HG03025 (cell line): ENCODE measurements around the gene TOM1.

Experiments used
- ATAC-seq: cut with Tn5 transposase; IDR thresholded peaks from one replicate; pipeline ENCODE4 v1.9.1; 2021; ENCODE audit warnings: mild to moderate bottlenecking, moderate library complexity; ENCODE audit not compliant: unreplicated experiment, low FRiP score

TOM1 gene

DNA sequence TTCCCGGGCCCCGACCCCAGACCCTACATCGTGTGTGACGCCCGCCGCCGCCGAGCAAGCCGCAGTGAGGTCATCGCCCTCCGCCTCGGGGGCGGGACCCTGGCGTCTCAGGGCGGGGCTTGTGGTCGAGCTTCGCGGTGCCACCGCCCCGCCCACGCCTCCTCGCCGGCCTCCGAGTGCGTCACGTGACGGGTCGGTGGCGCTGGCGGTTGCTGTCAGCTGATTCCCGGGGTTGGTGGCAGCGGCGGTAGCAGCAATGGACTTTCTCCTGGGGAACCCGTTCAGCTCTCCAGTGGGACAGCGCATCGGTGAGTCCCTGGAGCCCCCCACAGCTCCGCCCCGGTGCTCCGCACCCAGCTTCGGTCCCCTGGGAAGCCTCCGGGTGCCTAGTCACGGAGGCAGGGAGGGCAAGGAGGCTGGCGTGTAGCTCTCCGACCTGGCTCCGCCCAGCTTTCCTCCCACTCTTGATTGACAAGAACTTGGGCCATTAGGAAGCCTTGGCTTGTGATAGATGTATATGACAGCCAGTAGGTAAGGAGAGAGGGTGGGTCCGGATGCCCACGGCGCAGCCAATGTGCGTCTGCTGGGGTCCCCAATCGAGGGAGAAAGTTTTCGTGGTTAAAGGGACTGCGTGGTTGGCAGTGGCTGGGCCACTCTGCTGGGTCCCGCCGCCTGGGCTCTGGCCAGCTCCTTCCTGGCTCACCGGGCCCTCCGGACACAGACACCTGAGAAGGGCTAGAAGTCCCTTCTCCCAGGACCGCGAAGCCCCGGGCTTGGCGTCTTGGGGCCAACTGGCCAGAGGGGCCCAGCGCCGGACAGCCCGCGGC lies at the start of gene TOM1:
Gene TOM1, plus strand, starts transcription at position 222 of the 827 bp plus-strand sequence. Its CDS starts 35 bp downstream, at position 257.
- ATAC-seq, result peak; percentile 89

DNA sequence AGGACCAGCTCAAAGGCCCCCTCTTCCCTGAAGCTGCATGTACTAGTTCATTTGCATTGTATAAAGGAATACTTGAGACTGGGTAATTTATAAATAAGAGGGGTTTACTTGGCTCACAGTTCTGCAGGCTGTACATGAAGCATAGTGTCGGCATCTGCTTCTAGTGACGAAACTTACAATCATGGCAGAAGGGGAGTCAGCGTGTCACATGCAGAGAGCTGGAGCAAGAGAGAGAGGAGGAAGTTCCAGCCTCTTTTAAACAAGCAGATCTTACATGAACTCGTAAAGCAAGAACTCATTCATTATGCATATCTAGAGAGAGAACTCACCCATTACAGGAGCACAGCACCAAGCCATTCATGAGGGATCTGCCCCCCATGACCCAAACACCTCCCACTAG lies 49.5 kb upstream of the TOM1 start:
- ATAC-seq, result no peak

DNA sequence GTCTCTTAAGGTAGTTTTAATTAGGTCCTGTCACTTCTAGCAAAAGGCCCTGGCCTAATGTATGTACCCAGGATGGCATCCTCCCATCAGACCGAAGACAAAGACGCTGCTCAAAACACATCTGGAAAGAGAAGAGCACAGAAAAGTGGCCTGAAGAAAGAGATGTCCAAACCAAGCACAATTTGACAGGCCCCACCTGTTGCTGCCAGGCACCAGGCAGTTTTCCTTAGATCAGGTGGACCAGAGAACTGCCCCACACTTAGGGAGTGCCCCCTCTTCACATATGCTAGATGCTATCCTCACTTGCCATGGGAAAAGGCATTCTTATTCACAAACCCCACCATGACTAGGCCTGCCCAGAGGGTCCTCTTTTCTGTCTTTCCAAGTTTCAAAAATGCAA lies 45.7 kb upstream of the TOM1 start:
- ATAC-seq, result no peak

DNA sequence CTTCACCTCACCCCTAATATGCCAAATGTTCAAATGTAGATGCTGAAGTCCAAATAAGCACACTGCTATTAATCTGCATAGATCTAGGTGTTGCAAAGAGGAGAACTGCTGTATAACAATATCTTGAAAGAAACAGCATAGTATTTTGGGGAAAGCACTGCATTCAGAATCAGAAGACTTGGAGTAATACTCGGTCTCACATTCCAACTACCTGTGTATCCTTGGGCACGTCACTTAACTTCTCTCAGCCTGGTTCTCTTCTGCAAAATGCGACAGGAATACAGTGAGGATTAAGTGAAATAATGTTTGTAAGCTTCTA lies 42.7 kb upstream of the TOM1 start:
- peak; percentile 7 for ATAC-seq

DNA sequence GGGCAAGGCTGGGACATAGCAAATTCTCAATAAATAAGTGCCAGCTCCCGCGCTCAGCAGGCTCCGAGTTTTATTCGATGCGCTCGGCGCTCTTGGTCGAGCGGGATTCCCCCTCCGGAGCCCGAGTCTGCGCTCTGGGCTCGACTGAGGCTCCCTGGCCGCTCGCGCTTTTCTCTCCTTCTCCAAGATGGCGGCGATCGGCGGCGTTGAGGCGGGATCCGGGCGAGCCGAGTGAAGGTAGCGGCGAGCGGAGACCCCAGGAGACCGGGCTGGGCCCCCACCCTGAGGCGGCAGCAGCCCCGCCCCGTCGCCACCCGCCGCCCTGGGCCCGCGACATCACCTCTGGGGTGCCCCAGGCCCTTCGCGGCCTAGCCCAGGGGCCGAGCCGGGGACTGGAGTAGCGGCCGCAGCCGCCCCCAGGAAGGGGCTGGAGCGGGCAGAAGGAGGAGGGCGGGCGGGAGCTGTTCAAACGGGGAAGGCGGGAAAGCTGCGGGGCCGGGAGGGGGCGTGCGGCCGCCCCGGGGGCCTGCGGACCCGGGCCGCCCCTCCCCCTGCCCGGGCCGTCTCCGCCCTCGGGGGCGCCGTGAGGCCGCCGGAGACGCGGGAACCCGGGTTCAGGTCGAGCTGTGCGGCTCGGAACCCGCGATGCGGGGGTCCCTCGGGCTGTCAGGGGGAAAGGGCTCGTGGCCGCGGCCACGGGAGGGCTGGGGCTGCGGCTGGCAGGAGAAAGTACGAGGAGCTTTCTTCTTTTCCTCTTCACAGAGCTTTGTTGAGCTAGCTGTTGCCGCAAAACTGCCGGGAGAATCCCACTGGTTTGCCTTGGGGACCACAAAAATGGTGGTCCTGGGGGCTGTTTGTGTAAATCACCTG lies 42.1 kb upstream of the TOM1 start, which contains the start of gene HMGXB4:
Gene HMGXB4, plus strand, starts transcription at position 173 of the 870 bp plus-strand sequence. CDS start 4,898 bp downstream, outside the sequence.
- peak; percentile 82 for ATAC-seq

DNA sequence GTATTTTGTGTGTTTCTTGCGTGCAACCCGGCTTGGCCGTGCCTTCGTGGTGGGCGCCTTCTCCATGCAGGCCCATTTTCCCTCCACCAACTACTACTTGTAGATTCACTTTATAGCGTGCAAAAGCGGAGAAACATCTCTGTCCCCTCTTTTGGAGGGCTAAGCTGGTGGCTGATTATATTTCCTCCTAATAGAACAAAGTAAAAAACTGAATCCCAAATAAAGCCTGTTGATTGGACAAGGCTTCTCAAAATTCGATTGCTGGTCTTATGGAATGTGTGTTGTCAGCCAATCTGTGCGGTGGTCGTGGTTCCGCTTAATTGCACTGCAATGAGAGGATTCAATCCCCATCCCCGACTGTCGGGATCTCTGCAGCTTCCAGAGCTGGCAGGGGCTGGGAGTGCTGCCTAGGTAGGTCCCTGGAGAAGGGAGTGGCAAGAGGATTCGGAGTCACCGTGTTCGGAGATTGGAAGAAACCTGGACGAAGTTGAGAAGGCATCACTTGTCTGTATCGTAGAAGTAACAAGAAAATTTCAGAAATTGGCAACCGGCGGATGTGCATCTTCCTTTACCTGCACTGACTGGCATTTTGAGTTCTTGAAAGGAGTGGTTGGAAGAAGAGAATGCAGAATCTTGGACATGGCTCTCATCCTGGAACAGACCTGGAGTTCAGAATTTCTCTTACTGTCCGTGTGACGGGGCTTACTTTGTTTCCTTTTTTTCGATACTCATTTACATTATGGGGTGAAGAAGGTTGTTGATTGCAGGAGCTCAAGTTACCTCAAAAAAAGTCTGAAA lies 41.3 kb upstream of the TOM1 start:
- ATAC-seq, result peak; percentile 3

DNA sequence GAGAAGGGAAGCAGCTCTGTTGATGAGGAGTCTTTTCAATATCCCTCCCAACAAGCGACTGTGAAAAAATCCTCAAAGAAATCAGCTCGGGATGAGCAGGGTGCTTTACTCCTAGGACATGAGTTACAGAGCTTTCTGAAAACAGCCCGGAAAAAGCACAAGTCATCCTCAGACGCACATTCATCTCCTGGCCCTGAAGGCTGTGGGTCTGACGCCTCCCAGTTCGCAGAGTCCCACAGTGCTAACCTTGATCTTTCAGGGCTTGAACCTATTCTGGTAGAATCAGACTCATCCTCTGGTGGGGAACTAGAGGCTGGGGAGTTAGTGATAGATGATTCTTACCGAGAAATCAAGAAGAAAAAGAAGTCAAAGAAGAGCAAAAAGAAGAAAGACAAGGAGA lies 34.7 kb upstream of the TOM1 start:
- no peak for ATAC-seq

DNA sequence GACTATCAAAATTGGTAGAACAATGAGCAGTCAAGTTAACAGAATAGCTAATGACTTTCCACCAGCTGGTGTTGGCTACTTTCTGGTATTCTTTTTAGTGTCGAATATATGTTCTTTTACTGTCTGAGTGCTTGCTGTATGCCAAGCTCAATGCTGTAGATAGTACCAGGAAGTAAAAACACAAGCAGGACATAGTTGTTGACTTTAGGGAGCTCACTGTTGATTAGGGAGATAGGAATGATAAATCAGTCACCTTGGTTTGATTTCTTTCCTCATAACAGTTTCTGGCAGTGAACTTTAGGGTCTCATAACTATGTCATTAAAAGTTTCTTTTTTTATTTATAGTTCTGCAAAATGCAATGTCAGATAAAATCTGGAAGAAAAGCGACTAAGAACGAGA lies 33.4 kb upstream of the TOM1 start:
- no peak for ATAC-seq

DNA sequence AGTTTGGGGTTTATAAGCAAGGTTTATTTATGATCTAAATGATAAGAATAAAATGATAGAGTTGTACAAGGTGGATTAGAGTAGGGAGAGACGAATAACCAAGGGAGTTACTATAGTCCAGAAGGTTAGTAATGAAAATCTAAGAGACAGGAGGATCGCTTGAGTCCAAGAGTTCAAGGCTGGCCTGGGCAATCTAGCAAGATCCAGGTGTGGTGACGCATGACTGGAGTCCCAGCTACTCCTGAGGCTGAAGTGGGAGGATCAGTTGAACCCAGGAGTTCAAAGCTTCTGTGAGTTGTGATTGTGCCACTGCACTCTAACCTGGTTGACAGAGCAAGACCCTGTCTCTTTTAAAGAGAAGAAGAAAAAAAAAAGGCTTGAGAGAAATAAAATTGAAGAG lies 30.1 kb upstream of the TOM1 start:
- ATAC-seq, result no peak

DNA sequence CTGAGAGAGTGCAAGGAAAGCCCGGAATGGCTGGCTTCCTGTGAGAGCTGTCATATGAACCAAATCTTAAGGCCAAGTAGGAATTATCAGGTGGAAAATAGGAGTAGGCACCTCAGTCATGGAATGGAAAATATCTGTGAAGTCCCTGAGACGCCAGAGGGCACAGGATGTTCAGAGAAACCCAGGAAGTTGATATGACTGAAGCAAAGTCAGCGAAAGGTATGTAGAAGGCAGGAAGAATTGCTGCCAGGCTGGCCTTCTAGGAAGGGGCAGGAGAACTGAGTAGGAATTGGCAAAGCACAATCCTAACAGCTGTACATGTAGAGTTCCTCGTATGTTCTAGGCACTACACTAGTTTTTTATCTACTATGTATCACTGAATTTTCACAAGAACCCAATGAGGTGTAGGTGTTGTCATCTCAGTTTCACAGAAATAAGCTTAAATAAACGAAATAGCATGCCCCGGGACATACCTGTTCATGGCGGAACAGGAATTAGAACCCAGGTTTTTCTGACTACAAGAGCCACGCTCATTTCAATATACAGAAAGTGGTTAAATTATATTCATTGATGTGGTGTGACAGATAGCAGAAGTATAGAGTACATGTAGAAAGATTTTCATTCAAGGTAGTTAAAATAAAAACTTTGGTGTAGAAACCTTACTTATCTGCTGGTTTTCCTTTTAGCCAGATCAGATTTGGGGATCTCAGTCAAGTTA lies 25.4 kb upstream of the TOM1 start:
- ATAC-seq, result no peak

DNA sequence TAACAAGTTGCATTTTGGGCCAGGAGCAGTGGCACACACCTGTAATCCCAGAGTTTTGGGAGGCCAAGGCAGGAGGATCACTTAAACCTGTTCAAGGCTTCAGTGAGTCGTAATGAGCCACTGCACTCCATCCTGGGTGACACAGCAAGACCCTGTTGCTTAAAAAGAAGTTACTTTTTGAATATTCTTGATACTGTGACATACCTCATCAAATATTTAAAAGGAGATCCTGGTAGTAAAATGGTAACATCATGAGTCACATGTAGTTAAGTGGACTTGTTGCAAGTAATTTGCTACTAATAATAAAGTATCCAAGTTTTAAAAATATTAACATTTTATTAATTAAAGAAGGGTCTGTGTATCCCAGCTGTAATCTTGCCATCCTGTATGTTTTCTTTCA lies 24.1 kb upstream of the TOM1 start:
- ATAC-seq, result no peak

DNA sequence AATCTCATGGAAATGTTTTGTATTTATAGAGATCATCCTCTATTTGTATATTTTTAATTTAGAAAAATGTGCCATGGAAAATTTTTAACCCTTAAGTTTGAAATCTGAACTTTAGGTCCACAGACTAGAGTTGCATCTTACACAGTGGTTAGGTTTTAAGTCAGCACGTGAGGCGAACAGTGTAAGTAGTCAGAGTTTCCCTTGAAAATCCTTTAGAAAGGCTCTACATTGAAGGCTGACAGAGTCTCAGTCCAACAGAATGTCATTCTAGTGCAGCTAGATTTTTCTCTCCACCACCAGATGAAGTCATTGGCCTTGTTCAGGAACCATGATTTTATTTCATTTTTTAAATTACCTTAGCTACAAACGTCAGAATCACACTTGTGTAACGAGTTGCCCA lies 23.7 kb upstream of the TOM1 start:
- no peak for ATAC-seq

DNA sequence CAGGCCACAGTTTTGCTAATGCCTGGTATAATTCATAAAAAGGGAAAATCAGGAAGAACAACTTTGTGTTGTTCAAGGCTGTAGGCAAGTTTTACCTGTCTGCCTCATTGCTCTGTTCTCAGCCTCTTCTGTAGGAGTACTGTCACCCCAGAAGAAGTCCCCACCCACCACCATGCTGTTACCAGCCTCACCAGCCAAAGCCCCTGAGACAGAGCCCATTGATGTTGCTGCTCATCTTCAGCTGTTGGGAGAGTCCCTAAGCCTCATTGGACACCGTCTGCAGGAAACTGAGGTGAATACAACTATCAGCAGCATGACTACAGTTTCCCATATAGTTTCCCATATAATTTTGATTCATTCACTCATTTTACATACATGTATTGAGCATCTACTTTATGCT lies 11.6 kb upstream of the TOM1 start:
- no peak for ATAC-seq

DNA sequence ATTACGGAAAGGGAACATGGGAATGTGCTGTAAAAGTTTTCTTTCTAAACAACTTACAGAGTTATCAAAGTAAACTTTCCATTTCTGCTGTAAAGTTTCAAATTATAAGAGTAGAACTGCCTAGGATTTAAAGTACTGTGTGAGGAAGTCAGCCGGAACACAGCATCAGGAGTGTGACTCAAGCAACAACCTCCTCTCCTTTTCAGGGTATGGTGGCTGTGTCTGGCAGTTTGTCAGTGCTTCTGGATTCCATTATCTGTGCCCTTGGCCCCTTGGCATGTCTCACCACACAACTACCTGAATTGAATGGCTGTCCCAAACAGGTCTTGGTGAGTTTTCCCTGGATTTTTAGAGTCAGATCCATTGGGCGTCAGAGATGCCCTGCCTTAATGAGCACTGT lies 6.9 kb upstream of the TOM1 start:
- no peak for ATAC-seq

DNA sequence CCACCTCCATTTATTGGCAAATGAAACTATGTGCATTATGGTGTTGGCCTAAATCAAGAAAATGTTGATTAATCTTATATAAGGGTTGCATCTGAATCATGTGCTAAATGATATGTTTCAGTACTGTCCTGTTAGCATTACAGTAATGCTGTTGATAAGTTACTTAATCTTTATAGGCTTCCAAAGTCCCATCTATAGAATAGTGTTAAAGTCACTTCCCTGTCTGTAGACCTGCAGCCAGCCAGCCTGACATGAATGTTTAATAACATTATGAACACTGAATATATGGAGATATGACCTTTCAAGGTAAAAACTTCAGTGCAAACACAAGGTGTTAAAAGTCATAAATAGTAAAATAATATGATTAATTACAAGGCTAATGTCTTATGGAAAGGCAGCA lies 3.6 kb upstream of the TOM1 start:
- ATAC-seq, result no peak

DNA sequence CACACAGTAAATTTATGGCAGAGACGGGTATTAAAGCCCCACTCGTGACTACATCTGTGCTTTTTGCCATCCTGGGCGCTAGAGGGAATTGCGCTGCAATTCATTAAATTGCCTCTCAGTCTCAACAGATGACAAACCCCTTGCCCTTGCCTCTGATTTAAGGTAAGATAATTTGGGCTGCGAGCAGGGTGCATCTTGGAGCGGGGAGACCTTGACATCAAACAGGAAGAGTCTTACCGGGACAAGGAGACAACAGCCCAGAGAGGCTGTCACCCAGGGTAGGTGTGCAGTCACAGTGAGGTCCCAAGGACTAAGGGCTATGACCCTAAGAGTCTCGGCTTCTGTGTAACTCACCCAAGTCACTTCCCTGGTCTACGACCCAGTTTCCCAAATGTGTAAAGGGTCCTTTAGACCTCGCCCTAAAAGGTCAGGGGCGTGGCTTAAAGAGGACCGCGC lies 449 bp upstream of the TOM1 start:
- ATAC-seq, result peak; percentile 5

DNA sequence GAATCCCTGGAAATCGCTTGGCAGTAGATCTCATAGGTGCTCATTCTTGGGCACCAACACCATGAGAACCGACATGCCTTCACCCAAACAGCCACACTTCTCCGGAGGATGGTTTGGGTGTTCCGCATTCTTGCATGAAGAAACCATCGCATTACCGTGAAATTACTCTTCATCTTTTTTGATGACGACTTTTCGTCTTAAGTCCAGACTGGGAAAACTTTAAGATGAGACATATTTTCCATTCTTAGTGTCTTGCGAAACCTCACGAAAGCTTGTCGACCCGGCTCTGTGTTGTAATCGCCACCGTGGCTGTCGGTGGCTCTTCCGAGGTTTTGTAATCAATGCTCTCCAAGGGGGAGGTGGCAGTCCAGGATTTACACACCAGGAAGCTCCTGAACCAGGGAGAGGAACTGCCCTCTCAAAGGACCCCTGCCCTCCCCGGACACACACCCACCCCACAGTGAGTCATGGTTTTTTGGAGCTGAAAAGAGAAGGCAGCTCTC lies 1.7 kb downstream of the TOM1 start:
- no peak for ATAC-seq

DNA sequence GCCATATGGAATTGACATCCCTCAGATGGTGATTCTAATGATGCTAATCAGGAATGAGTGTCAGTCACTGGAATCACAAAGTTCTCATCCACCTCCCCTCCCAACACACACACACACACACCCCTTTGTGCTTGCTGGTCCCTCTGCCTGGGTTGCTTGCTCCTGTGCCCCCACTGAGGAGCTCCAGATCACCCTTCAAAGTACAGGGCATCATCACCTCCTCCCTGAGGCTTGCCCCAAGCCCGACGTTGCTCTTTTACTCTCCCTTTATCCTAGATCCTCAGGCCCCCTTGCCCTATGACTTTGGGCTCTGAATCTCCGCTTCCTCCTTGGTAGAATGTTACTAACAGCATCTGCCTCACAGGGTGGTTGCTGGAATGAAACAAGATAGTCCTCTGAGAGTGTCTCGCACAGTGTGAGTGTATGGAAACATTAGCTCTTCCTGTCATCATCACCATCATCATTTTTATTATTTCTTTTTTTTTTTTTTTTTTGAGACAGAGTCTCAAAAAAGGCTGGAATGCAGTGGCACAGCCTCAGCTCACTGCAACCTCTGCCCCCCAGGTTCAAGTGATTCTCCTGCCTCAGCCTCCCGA lies 3.4 kb downstream of the TOM1 start:
- no peak for ATAC-seq

DNA sequence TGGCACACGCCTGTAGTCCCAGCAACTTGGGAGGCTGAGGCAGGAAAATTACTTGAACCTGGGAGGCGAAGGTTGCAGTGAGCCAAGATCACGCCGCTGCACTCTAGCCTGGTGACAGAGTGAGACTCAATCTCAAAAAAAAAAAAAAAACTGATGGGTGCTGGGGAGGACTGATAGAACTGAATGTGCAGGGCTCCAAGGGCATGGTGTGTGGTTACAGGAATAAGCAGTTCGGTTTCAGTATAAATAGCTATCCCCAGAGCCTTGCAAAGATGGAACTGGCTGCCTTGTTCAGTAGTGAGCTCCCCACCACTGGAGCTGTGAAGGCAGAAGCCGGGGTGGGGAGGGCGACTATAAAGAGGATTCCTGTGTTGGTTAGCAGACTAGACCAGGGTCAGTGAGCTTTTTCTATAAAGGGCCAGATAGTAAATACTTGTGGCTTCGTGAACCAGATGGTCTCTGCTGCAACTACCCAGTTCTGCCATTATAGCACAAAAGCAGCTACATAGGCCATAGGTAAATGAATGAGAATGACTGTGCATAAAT lies 5.9 kb downstream of the TOM1 start:
- ATAC-seq, result no peak
